ENCODE measurements around the gene PFKP.

The PFKP gene

DNA sequence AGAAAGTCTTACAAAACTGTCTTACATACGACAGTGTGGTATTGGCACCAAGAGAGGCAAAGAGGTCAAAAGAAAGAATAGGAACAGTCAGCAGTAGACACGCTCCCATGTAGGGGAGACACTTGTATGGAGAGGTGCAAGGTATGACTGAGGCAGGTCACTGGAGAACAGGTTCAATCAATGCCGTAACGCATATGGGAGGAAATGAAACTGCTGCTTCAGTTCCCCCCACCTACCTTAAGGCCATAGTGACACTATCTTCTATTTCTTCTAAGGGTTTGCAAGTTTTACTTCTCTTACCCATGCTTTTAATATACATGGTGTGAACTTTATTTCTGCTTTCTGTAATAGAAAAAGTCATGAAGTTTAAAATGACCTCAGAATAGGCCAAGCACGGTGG, 110.7 kb downstream of the PFKP start:
- no peak overlapping the region for H3K27ac ChIP-seq (ENCODE audit: low read depth, low read length)
- no peak overlapping the region for H3K4me3 ChIP-seq (ENCODE audit: low read length)
- H3K36me3 ChIP-seq (ENCODE audit: control insufficient read depth, insufficient read depth, low read length): no peaks in the 10 kb centered on the region
- no peak overlapping the region for H3K9ac ChIP-seq (ENCODE audit: low read length)
- H3K4me1 ChIP-seq (ENCODE audit: control insufficient read depth, insufficient read depth, low read length): no peaks in the 10 kb centered on the region
- H3K27me3 ChIP-seq (ENCODE audit: control insufficient read depth, insufficient read depth, low read length): no peaks in the 10 kb centered on the region

DNA sequence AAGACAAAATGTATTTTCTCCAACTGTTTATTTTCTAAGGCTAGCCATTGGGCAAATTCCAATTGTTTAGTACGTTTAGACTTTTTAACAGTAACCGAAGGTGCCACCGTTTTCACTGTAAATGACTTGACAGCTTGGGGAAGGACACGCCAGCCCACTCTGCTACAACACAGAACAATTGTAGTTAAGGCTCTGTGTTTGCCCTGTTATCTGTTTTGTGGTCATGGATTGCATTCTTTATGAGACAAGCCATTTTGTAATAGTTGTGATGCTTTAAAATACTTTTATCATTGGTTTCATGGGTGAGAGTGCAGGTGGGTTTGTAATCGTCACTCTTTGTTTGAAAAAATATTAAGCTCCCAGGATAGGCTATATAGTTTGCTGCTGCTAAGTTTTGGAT, 111.8 kb downstream of the PFKP start:
- Histone ChIP-seq H3K4me1 (ENCODE audit: control insufficient read depth, insufficient read depth, low read length) (no peaks in the 10 kb centered on the region), H3K9ac (ENCODE audit: low read length) (no peak overlapping the region), H3K4me3 (ENCODE audit: low read length) (no peak overlapping the region), H3K27me3 (ENCODE audit: control insufficient read depth, insufficient read depth, low read length) (no peaks in the 10 kb centered on the region), H3K36me3 (ENCODE audit: control insufficient read depth, insufficient read depth, low read length) (no peaks in the 10 kb centered on the region), H3K27ac (ENCODE audit: low read depth, low read length) (no peak overlapping the region)

GRCh38 chr10:3180355-3181025, 113.1 kb downstream of the PFKP start:
- Histone ChIP-seq H3K36me3 (ENCODE audit: control insufficient read depth, insufficient read depth, low read length) (no peaks in the 10 kb centered on the region), H3K4me1 (ENCODE audit: control insufficient read depth, insufficient read depth, low read length) (no peaks in the 10 kb centered on the region), H3K9ac (ENCODE audit: low read length) (no peak overlapping the region), H3K27ac (ENCODE audit: low read depth, low read length) (no peak overlapping the region), H3K27me3 (ENCODE audit: control insufficient read depth, insufficient read depth, low read length) (no peaks in the 10 kb centered on the region), H3K4me3 (ENCODE audit: low read length) (no peak overlapping the region)

DNA sequence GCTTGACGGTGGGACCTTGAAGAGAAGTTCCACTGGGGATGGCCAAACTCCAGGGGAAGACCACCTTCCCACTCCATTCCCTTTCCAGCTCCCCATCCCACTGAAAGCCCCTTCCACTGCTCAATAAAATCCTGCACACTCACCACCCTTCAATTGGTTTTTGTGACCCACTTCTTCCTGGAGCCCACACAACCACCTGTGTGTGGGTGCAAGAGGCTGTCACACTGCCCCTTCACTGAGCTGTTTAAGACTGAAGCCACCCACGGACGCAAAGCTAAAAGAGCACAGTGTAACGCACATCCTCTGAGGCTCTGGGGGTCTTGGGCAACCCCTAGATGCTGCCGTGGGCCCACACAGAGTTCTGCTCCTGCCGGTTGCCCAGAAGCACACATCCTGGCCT, 118.0 kb downstream of the PFKP start:
- H3K27me3 ChIP-seq (ENCODE audit: control insufficient read depth, insufficient read depth, low read length): no peaks in the 10 kb centered on the region
- H3K36me3 ChIP-seq (ENCODE audit: control insufficient read depth, insufficient read depth, low read length): no peaks in the 10 kb centered on the region
- H3K9ac ChIP-seq (ENCODE audit: low read length): no peak overlapping the region
- no peak overlapping the region for H3K27ac ChIP-seq (ENCODE audit: low read depth, low read length)
- no peaks in the 10 kb centered on the region for H3K4me1 ChIP-seq (ENCODE audit: control insufficient read depth, insufficient read depth, low read length)
- no peak overlapping the region for H3K4me3 ChIP-seq (ENCODE audit: low read length)

- no peak overlapping the region for H3K27ac ChIP-seq (ENCODE audit: low read depth, low read length)
- H3K9ac ChIP-seq (ENCODE audit: low read length): no peak overlapping the region
- H3K36me3 ChIP-seq (ENCODE audit: control insufficient read depth, insufficient read depth, low read length): no peaks in the 10 kb centered on the region
- H3K27me3 ChIP-seq (ENCODE audit: control insufficient read depth, insufficient read depth, low read length): no peaks in the 10 kb centered on the region
- no peaks in the 10 kb centered on the region for H3K4me1 ChIP-seq (ENCODE audit: control insufficient read depth, insufficient read depth, low read length)
- no peak overlapping the region for H3K4me3 ChIP-seq (ENCODE audit: low read length)
Measured at GRCh38 chr10:3186368-3186767, 119.0 kb downstream of the PFKP start.
